ENCODE measurements around the gene CHL1.

Gene CHL1

GRCh38 chr3:454986-455385 lies 258.4 kb downstream of the CHL1 start:
- TF ChIP-seq ZNF274 (IDR thresholded peaks at IDR 0.05; ENCODE audit: low read depth, low read length), result no peak
- no peak overlapping the region for H3K4me3 ChIP-seq (ENCODE audit: low read length)

GRCh38 chr3:458124-458523 lies 261.6 kb downstream of the CHL1 start:
- TF ChIP-seq ZNF274 (IDR thresholded peaks at IDR 0.05; ENCODE audit: low read depth, low read length), result no peak

DNA sequence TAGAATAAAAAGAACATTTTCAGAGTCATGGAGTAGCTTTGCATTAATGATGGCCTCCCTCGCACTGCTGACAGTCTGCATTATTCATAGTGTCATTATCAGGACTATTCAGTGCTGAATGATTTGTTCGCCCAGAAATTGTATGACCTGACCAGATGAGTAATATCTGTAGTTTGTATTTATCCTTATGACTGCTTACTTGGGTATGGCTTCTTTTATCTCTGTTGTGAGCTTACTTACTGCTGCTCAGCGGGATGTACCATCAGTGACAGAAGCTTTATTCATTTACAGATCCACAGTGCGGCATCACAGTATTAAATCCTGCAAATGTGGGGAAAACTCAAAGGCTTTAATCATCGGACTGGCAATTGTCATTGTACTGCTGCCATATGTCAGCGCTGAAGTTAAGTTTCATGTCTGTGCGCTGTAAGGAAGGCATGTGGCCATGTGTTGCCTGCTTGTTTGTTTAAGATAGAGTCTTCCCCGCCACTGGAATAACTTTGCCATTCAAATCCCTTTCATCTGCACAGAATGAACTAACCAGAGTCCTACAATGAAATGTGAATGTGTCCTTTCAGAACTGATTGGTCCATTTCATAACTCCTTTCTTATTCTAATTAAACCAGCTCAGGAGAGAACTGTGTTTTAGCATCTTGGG lies 262.2 kb downstream of the CHL1 start:
- no peak overlapping the region for H3K4me3 ChIP-seq (ENCODE audit: low read length)

More at GRCh38 chr3:458124-458523, 261.6 kb downstream of the CHL1 start:
- H3K4me3 ChIP-seq (ENCODE audit: low read length), result no peak overlapping the region

More for the DNA sequence above, 262.2 kb downstream of the CHL1 start:
- TF ChIP-seq ZNF274 (IDR thresholded peaks at IDR 0.05; ENCODE audit: low read depth, low read length), result no peak

All from GM08714 (cell line).